Measurements from ENCODE around the gene FBXO42. TPM values are rescaled to one million over a fixed set of nuclear protein-coding genes. Genes with fewer than 3 reads are reported as not detected.

FBXO42 gene
- total and polyA plus RNA-seq, 12 donors = 14.0 to 44.9 (median 19.7) TPM

DNA sequence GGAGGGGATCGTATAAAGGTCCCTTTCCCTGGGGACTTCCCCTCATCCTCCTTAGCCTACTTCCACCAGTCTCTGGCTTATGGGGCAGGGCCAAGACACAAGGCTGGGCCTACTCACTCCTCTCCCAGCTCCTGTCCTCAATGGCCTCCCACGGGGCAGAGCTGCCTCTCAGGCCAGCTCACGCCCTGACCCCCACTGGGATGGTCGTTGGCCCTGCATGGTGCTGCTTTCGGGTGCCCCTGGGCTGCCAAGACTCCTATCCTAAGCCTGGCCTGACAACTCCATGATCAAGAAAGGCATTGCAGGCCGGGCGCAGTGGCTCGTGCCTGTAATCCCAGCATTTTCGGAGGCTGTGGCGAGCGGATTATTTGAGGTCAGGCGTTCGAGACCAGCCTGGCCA, 121.5 kb downstream of the FBXO42 start:
- WGBS, 4 donors = 83 to 93% (median 90%) methylated on average over 10 to 13 of the region's 13 CpGs
- TF ChIP-seq, protein P1, sequence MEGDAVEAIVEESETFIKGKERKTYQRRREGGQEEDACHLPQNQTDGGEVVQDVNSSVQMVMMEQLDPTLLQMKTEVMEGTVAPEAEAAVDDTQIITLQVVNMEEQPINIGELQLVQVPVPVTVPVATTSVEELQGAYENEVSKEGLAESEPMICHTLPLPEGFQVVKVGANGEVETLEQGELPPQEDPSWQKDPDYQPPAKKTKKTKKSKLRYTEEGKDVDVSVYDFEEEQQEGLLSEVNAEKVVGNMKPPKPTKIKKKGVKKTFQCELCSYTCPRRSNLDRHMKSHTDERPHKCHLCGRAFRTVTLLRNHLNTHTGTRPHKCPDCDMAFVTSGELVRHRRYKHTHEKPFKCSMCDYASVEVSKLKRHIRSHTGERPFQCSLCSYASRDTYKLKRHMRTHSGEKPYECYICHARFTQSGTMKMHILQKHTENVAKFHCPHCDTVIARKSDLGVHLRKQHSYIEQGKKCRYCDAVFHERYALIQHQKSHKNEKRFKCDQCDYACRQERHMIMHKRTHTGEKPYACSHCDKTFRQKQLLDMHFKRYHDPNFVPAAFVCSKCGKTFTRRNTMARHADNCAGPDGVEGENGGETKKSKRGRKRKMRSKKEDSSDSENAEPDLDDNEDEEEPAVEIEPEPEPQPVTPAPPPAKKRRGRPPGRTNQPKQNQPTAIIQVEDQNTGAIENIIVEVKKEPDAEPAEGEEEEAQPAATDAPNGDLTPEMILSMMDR (IDR thresholded peaks at IDR 0.05) = no peak
- no peak for TF ChIP-seq POLR2A (IDR thresholded peaks at IDR 0.05)

GRCh38 chr1:16229976-16230740, 122.1 kb downstream of the FBXO42 start:
- Histone ChIP-seq H3K36me3 (replicated peaks in 1 of 2) (no peaks in the 10 kb centered on the region), H3K4me3 (no peak overlapping the region), H3K9me3 (replicated peaks in 1 of 3) (no peaks in the 10 kb centered on the region), H3K27ac (no peak overlapping the region), H3K27me3 (no peaks in the 10 kb centered on the region), H3K4me1 (replicated peaks in 1 of 2) (peaks cover 0 to 13% of the 10 kb centered on the region in 2 donors)
- intact Hi-C loops (cut with DNase I) = no loop called here
- WGBS, 4 donors = 63 to 86% (median 81%) methylated on average over 7 to 13 of the region's 13 CpGs
- DNase-seq = no peak
- TF ChIP-seq, protein P1 (IDR thresholded peaks at IDR 0.05) = no peak
- TF ChIP-seq POLR2A (IDR thresholded peaks at IDR 0.05) = no peak

More for the DNA sequence above, 121.5 kb downstream of the FBXO42 start:
- intact Hi-C loops (cut with DNase I) = no loop called here
- Histone ChIP-seq H3K27ac (no peak overlapping the region), H3K4me3 (no peak overlapping the region), H3K36me3 (replicated peaks in 1 of 2) (no peaks in the 10 kb centered on the region), H3K4me1 (replicated peaks in 1 of 2) (peaks cover 0 to 15% of the 10 kb centered on the region in 2 donors), H3K9me3 (replicated peaks in 1 of 3) (no peaks in the 10 kb centered on the region), H3K27me3 (no peaks in the 10 kb centered on the region)
- no peak for DNase-seq

- 11 to 48% (median 30%) methylated on average over 6 to 46 of the region's 46 CpGs for WGBS, 4 donors
- Histone ChIP-seq H3K4me1 (replicated peaks in 1 of 2) (peaks cover 0 to 13% of the 10 kb centered on the region in 2 donors), H3K4me3 (peak overlapping the region in 2 of 4 donors; percentile 5 to 54), H3K36me3 (replicated peaks in 1 of 2) (no peaks in the 10 kb centered on the region), H3K27me3 (no peaks in the 10 kb centered on the region), H3K9me3 (replicated peaks in 1 of 3) (no peaks in the 10 kb centered on the region), H3K27ac (peak overlapping the region in 1 of 5 donors; percentile 31)
- peak; percentile 84 to 90 (median 86) for DNase-seq
- TF ChIP-seq, protein P1 (IDR thresholded peaks at IDR 0.05) = no peak
- TF ChIP-seq POLR2A (IDR thresholded peaks at IDR 0.05) = peak in 1 of 2 donors; percentile 67
- intact Hi-C loops (cut with DNase I) = no loop called here
These were observed 125.6 kb downstream of the FBXO42 start for GRCh38 chr1:16226490-16227179.

DNA sequence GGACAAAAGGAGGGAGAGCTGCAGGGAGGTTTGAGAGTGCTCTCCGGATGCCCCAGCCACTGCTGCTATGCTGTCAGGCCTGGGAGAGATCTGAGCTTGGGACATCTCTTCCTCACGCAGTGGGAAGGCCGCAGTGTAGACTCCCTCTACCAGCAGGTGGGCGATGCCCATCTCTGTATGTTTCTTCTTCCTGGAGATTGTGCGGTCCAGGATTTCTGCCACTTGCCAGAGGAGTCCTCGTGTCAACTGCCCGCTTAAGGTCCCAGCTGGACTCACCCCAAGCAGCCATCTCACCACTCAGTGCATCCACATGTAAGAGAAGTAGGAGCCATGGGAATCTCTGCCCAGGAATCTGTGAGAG, 126.2 kb downstream of the FBXO42 start:
- Histone ChIP-seq H3K4me1 (replicated peaks in 1 of 2) (peaks cover 0 to 13% of the 10 kb centered on the region in 2 donors), H3K36me3 (replicated peaks in 1 of 2) (no peaks in the 10 kb centered on the region), H3K27me3 (no peaks in the 10 kb centered on the region), H3K4me3 (peak overlapping the region in 1 of 4 donors; percentile 54), H3K9me3 (replicated peaks in 1 of 3) (no peaks in the 10 kb centered on the region), H3K27ac (peak overlapping the region in 1 of 5 donors; percentile 31)
- 89 to 98% (median 95%) methylated on average over 7 of the region's 7 CpGs for WGBS, 4 donors
- no peak for DNase-seq
- intact Hi-C loops (cut with DNase I) = no loop called here
- TF ChIP-seq, protein P1 (IDR thresholded peaks at IDR 0.05) = no peak
- TF ChIP-seq POLR2A (IDR thresholded peaks at IDR 0.05) = no peak
